Measurements from ENCODE around the gene EFHC1.

GRCh38 chr6:52510213-52510562 is 90.0 kb downstream of the EFHC1 start:
- no peak for TF ChIP-seq CTCF (conservative IDR thresholded peaks at IDR 0.05 in 1 of 2, IDR thresholded peaks at IDR 0.05 in 1 of 2; ENCODE audit: extremely low read depth in 1 of 2, insufficient read depth in 1 of 2, low read depth in 1 of 2, low read length in 2 of 2)
- TF ChIP-seq EZH2 (IDR thresholded peaks at IDR 0.05; ENCODE audit: borderline replicate concordance, low read length) = no peak

Measured in mammary epithelial cell (primary cell).